GM23338 (cell line): ENCODE data around the gene SMPD4. TPM values are rescaled to one million over a fixed set of nuclear protein-coding genes. Genes with fewer than 3 reads are reported as not detected.
"Not testable (repeated sequence)": the region's sequence is repeated elsewhere in the genome, so short reads cannot be mapped to it uniquely, and the experiment has no call there.

ENCODE experiments used
- ATAC-seq: fragments of 200-7000 bp; cut with Tn5 transposase; 3 replicates; pipeline ENCODE4 v1.9.1; 2020
- DNase-seq: peaks from one replicate; pipeline ENCODE4 v3.0.0-alpha.2; 2015; ENCODE audit warnings: low spot score
- H2AFZ ChIP-seq: fragments of 200-600 bp; sonication (generic); 2 replicates; pipeline ENCODE4 v1.8.0; 2016; ENCODE audit warnings: antibody characterized with exemption, mild to moderate bottlenecking, moderate library complexity
- H3F3A ChIP-seq: fragments of 200-600 bp; sonication (generic); replicated peaks from 2 replicates; pipeline ENCODE4 v1.8.0; 2017; ENCODE audit warnings: antibody characterized with exemption, mixed run types, low read depth
- H3K27ac ChIP-seq: fragments of 200-600 bp; sonication (generic); 2 replicates; pipeline ENCODE4 v1.6.1; 2016; ENCODE audit warnings: low read depth
- H3K27me3 ChIP-seq: fragments of 200-600 bp; sonication (generic); 2 replicates; pipeline ENCODE4 v1.8.0; 2016; ENCODE audit warnings: mild to moderate bottlenecking, mixed run types, moderate library complexity; ENCODE audit not compliant: insufficient read depth
- H3K36me3 ChIP-seq: fragments of 200-600 bp; sonication (generic); 2 replicates; pipeline ENCODE4 v1.8.0; 2016; ENCODE audit warnings: mild to moderate bottlenecking; ENCODE audit not compliant: insufficient read depth
- H3K4me1 ChIP-seq: fragments of 200-600 bp; sonication (generic); 2 replicates; pipeline ENCODE4 v1.8.0; 2016; ENCODE audit warnings: mild to moderate bottlenecking, moderate library complexity; ENCODE audit not compliant: insufficient read depth
- H3K4me2 ChIP-seq: fragments of 200-600 bp; sonication (generic); 2 replicates; pipeline ENCODE4 v1.7.1; 2017; ENCODE audit warnings: mixed run types
- H3K4me3 ChIP-seq: fragments of 200-600 bp; sonication (generic); 2 replicates; pipeline ENCODE4 v1.6.1; 2016; ENCODE audit warnings: mixed run types
- H3K79me2 ChIP-seq: fragments of 200-600 bp; sonication (generic); replicated peaks from 2 replicates; pipeline ENCODE4 v1.8.0; 2017; ENCODE audit warnings: mild to moderate bottlenecking; ENCODE audit not compliant: insufficient read depth
- H3K9me2 ChIP-seq: fragments of 200-600 bp; sonication (generic); 2 replicates; pipeline ENCODE4 v1.8.0; 2017; ENCODE audit not compliant: insufficient read depth
- H4K20me1 ChIP-seq: fragments of 200-600 bp; sonication (generic); replicated peaks from 2 replicates; pipeline ENCODE4 v1.8.0; 2017; ENCODE audit warnings: mild to moderate bottlenecking; ENCODE audit not compliant: insufficient read depth
- H3K27ac Mint-ChIP-seq: 2 replicates; pipeline ENCODE4 v1.8.0; 2020; ENCODE audit warnings: inconsistent platforms, mild to moderate bottlenecking, moderate library complexity, mixed read lengths
- H3K27me3 Mint-ChIP-seq: 3 replicates; pipeline ENCODE4 v1.8.0; 2022; ENCODE audit warnings: low read depth, mild to moderate bottlenecking, moderate library complexity, mixed read lengths, inconsistent platforms; ENCODE audit not compliant: insufficient read depth, poor library complexity
- H3K36me3 Mint-ChIP-seq: 3 replicates; pipeline ENCODE4 v1.8.0; 2021; ENCODE audit warnings: low read depth, mild to moderate bottlenecking, inconsistent platforms, moderate library complexity, mixed read lengths
- H3K4me1 Mint-ChIP-seq: 3 replicates; pipeline ENCODE4 v1.8.0; 2020; ENCODE audit warnings: mild to moderate bottlenecking, inconsistent platforms, mixed read lengths
- H3K4me3 Mint-ChIP-seq: 3 replicates; pipeline ENCODE4 v1.8.0; 2021; ENCODE audit warnings: moderate library complexity, mild to moderate bottlenecking, inconsistent platforms, mixed read lengths
- H3K9me3 Mint-ChIP-seq: 3 replicates; pipeline ENCODE4 v1.8.0; 2020; ENCODE audit warnings: moderate library complexity, mild to moderate bottlenecking, inconsistent platforms, mixed read lengths
- CREB1 ChIP-seq: fragments of 250-450 bp; sonication (Bioruptor Pico); IDR thresholded peaks from 2 replicates; pipeline ENCODE4 v1.5.0; 2020; ENCODE audit warnings: low read depth, mild to moderate bottlenecking, moderate library complexity
- EZH2 ChIP-seq: fragments of 200-600 bp; sonication (generic); IDR thresholded peaks from one replicate; pipeline ENCODE4 v1.8.0; 2017; ENCODE audit warnings: antibody characterized with exemption, mild to moderate bottlenecking, low read depth; ENCODE audit not compliant: unreplicated experiment
- EZH2phosphoT487 ChIP-seq: fragments of 200-600 bp; sonication (generic); IDR thresholded peaks from one replicate; pipeline ENCODE4 v1.8.1; 2018; ENCODE audit warnings: antibody characterized with exemption; ENCODE audit not compliant: unreplicated experiment
- JUNB ChIP-seq: IDR thresholded peaks from one replicate; pipeline ENCODE4 v1.6.1; 2016; ENCODE audit warnings: antibody characterized with exemption; ENCODE audit not compliant: unreplicated experiment
- NANOG ChIP-seq: IDR thresholded peaks from 2 replicates; pipeline ENCODE4 v1.6.1; 2016; ENCODE audit warnings: antibody characterized with exemption, borderline replicate concordance
- POLR2AphosphoS5 ChIP-seq: IDR thresholded peaks from 2 replicates; pipeline ENCODE4 v1.6.1; 2016; ENCODE audit warnings: antibody characterized with exemption, low read depth
- STAT1 ChIP-seq: IDR thresholded peaks from one replicate; pipeline ENCODE4 v1.6.1; 2016; ENCODE audit warnings: antibody characterized with exemption; ENCODE audit not compliant: unreplicated experiment
- ZNF114 ChIP-seq: fragments of 250-450 bp; sonication (Bioruptor Pico); IDR thresholded peaks from 2 replicates; pipeline ENCODE4 v1.5.0; 2020; ENCODE audit warnings: mild to moderate bottlenecking, moderate library complexity
- ZNF331 ChIP-seq: fragments of 250-450 bp; sonication (Bioruptor Pico); IDR thresholded peaks from 2 replicates; pipeline ENCODE4 v1.5.0; 2020; ENCODE audit warnings: low read depth, mild to moderate bottlenecking, moderate library complexity
- polyA plus RNA-seq: library from polyadenylated mRNA; unstranded; fragments of >200 nt; fragmentation: Nextera tagmentation; extraction: Ambion mirVana; gene quantifications from 2 replicates; pipeline ENCODE4 v1.2.1, GENCODE V29; 2016
- total RNA-seq: library from RNA; depleted of rRNA; stranded (reverse); fragments of >200 nt; shearing (Covaris generic); gene quantifications from 2 replicates; pipeline ENCODE4 v1.2.3, GENCODE V29; 2014
- TF ChIP-seq, protein P1 (sequence below), 2 experiments: fragments of 200-600 bp in 1 of 2; sonication (generic) in 1 of 2; conservative IDR thresholded peaks; 2 replicates each; pipeline versions ENCODE4 v1.5.1 to v1.6.1; 2016 to 2017; ENCODE audit warnings: antibody characterized with exemption in 2 of 2, low read depth in 2 of 2, mild to moderate bottlenecking in 2 of 2, moderate library complexity in 1 of 2
- TF ChIP-seq, protein P2 (sequence below): IDR thresholded peaks from 2 replicates; pipeline ENCODE4 v1.6.1; 2016; ENCODE audit warnings: antibody characterized with exemption
- TF ChIP-seq, protein P3 (sequence below): IDR thresholded peaks from one replicate; pipeline ENCODE4 v1.6.1; 2018; ENCODE audit warnings: antibody characterized with exemption; ENCODE audit not compliant: unreplicated experiment

Gene SMPD4
- total and polyA plus RNA-seq, 2 experiments from 2014 or later: 44.2 to 98.6 TPM

DNA sequence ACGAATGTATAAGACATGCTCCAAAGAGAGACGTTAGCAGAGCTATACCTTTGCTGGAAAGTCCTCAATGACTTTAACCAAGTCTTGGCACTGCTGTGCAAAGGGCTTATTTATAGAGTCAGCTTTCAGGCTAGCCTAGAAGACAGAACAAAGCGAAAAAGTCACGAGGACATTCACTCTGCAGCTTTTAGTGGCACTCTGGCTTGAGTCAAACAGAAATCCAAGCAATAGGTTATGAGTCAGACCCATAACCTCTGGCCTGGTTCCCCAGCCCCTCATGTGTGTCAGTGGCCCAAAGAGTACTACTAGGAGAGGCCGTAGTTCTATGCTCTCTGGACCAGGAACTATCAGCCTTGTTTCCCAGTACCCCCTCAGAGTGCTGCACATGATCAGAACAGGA lies 6.5 kb downstream of the SMPD4 start:
- H3K27me3 Mint-ChIP-seq, H3K4me2 ChIP-seq, H3K9me2 ChIP-seq, H3K4me1 ChIP-seq, H3K4me3 ChIP-seq, H3F3A ChIP-seq, H3K27ac Mint-ChIP-seq, H3K9me3 Mint-ChIP-seq, DNase-seq, H3K4me1 Mint-ChIP-seq, H3K27me3 ChIP-seq, H3K27ac ChIP-seq, ATAC-seq, H3K36me3 ChIP-seq, H4K20me1 ChIP-seq, H2AFZ ChIP-seq, H3K4me3 Mint-ChIP-seq: not testable (repeated sequence)
- H3K36me3 Mint-ChIP-seq: peaks cover 53% of the 10 kb centered on the region
- peaks cover 43% of the 10 kb centered on the region for H3K79me2 ChIP-seq

DNA sequence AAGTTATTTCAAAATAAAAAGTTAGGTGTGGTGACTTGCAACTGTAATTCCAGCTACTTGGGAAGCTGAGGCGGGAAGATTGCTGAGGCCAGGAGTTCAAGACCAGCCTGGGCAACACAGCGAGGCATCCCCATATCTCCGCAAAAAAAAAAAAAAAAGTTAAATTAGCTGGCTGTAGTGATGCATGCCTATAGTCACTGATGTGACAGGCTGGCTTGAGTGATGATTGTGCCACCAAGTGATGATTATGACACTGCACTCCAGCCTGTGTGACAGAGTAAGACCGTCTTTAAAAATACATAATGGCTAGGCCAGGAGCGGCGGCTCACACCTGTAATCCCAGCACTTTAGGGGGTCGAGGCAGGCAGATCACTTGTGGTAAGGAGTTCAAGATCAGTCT lies 11.5 kb downstream of the SMPD4 start:
- H3K4me2 ChIP-seq: no peak overlapping the region
- Mint-ChIP-seq H3K9me3 (no peaks in the 10 kb centered on the region), H3K27ac (no peak overlapping the region), H3K36me3 (peaks cover 78% of the 10 kb centered on the region), H3K4me3 (no peak overlapping the region), H3K4me1 (no peaks in the 10 kb centered on the region), H3K27me3 (peaks cover 3% of the 10 kb centered on the region)
- DNase-seq (no peak), ATAC-seq (no peak)
- H3K79me2 ChIP-seq: 0 out of 2 replicates have a peak, but pooled peaks cover 3% of the 10 kb centered on the region
- H4K20me1 ChIP-seq: no peaks in the 10 kb centered on the region; the same call in 1 of the 2 replicates
- H3K4me1 ChIP-seq: no peaks in the 10 kb centered on the region
- no peaks in the 10 kb centered on the region for H3F3A ChIP-seq
- H3K27me3 ChIP-seq: no peaks in the 10 kb centered on the region
- no peak overlapping the region for H3K4me3 ChIP-seq
- H3K27ac ChIP-seq: no peak overlapping the region
- no peaks in the 10 kb centered on the region for H3K9me2 ChIP-seq
- H2AFZ ChIP-seq: no peak overlapping the region
- peaks cover 12% of the 10 kb centered on the region for H3K36me3 ChIP-seq
- TF ChIP-seq ZNF331 (no peak), CREB1 (CRISPR knock-in tag) (no peak), ZNF114 (CRISPR knock-in tag) (no peak), EZH2phosphoT487 (no peak), POLR2AphosphoS5 (no peak), NANOG (no peak), JUNB (no peak), STAT1 (no peak), EZH2 (no peak)
- TF ChIP-seq, protein P1, sequence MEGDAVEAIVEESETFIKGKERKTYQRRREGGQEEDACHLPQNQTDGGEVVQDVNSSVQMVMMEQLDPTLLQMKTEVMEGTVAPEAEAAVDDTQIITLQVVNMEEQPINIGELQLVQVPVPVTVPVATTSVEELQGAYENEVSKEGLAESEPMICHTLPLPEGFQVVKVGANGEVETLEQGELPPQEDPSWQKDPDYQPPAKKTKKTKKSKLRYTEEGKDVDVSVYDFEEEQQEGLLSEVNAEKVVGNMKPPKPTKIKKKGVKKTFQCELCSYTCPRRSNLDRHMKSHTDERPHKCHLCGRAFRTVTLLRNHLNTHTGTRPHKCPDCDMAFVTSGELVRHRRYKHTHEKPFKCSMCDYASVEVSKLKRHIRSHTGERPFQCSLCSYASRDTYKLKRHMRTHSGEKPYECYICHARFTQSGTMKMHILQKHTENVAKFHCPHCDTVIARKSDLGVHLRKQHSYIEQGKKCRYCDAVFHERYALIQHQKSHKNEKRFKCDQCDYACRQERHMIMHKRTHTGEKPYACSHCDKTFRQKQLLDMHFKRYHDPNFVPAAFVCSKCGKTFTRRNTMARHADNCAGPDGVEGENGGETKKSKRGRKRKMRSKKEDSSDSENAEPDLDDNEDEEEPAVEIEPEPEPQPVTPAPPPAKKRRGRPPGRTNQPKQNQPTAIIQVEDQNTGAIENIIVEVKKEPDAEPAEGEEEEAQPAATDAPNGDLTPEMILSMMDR (conservative IDR thresholded peaks at IDR 0.05; ENCODE audit: low read depth in 2 of 2): no peak
- TF ChIP-seq, protein P2, sequence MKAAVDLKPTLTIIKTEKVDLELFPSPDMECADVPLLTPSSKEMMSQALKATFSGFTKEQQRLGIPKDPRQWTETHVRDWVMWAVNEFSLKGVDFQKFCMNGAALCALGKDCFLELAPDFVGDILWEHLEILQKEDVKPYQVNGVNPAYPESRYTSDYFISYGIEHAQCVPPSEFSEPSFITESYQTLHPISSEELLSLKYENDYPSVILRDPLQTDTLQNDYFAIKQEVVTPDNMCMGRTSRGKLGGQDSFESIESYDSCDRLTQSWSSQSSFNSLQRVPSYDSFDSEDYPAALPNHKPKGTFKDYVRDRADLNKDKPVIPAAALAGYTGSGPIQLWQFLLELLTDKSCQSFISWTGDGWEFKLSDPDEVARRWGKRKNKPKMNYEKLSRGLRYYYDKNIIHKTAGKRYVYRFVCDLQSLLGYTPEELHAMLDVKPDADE: no peak
- TF ChIP-seq, protein P3, sequence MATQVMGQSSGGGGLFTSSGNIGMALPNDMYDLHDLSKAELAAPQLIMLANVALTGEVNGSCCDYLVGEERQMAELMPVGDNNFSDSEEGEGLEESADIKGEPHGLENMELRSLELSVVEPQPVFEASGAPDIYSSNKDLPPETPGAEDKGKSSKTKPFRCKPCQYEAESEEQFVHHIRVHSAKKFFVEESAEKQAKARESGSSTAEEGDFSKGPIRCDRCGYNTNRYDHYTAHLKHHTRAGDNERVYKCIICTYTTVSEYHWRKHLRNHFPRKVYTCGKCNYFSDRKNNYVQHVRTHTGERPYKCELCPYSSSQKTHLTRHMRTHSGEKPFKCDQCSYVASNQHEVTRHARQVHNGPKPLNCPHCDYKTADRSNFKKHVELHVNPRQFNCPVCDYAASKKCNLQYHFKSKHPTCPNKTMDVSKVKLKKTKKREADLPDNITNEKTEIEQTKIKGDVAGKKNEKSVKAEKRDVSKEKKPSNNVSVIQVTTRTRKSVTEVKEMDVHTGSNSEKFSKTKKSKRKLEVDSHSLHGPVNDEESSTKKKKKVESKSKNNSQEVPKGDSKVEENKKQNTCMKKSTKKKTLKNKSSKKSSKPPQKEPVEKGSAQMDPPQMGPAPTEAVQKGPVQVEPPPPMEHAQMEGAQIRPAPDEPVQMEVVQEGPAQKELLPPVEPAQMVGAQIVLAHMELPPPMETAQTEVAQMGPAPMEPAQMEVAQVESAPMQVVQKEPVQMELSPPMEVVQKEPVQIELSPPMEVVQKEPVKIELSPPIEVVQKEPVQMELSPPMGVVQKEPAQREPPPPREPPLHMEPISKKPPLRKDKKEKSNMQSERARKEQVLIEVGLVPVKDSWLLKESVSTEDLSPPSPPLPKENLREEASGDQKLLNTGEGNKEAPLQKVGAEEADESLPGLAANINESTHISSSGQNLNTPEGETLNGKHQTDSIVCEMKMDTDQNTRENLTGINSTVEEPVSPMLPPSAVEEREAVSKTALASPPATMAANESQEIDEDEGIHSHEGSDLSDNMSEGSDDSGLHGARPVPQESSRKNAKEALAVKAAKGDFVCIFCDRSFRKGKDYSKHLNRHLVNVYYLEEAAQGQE: no peak
